Thyroid gland (tissue), 4 donors: Measurements from ENCODE around the gene PIK3AP1.

ENCODE experiments used
- CTCF ChIP-seq, 6 experiments: fragments of 200-600 bp in 3 of 6; fragments of 450-650 bp in 3 of 6; sonication (generic) in 3 of 6; IDR thresholded peaks; one replicate each; pipeline ENCODE4 v1.5.1; 2016 to 2019; ENCODE audit warnings: antibody characterized with exemption in 6 of 6, mild to moderate bottlenecking in 2 of 6, inconsistent platforms in 1 of 6, moderate library complexity in 1 of 6
- POLR2A ChIP-seq, 2 donors: fragments of 450-650 bp; IDR thresholded peaks; one replicate each; pipeline ENCODE4 v1.6.1; 2017; ENCODE audit warnings: antibody characterized with exemption in 2 of 2, mild to moderate bottlenecking in 2 of 2, moderate library complexity in 1 of 2

- TF ChIP-seq CTCF (IDR thresholded peaks at IDR 0.05) (no peak), POLR2A (IDR thresholded peaks at IDR 0.05) (no peak)
These were observed 87.2 kb downstream of the PIK3AP1 start for GRCh38 chr10:96632974-96633710.
